CD4-positive, alpha-beta T cell (primary cell): Measurements from ENCODE around the gene CDK5R1. TPM values are rescaled to one million over a fixed set of nuclear protein-coding genes. Genes with fewer than 3 reads are reported as not detected.
A peak's percentile ranks its signal among the peaks of the same experiment; 100 is the strongest.

Source experiments
- ATAC-seq: fragments of 200-7000 bp; cut with Tn5 transposase; one replicate; pipeline ENCODE4 v1.10.0; 2022; ENCODE audit warnings: mild to moderate bottlenecking; ENCODE audit not compliant: poor library complexity
- CTCF ChIA-PET: fragments of 350-600 bp; sonication (Branson Sonifier 250); formaldehyde crosslinking; loops from one replicate; lab custom pipeline; 2021; ENCODE audit warnings: antibody characterized with exemption, inconsistent platforms; lab: Charles Lee
- POLR2A ChIA-PET: fragments of 350-600 bp; sonication (Branson Sonifier 250); formaldehyde crosslinking; loops from one replicate; lab custom pipeline; 2021; ENCODE audit warnings: antibody characterized with exemption, inconsistent platforms; lab: Charles Lee
- DNase-seq, 14 experiments: peaks; one replicate each; pipeline ENCODE4 v3.0.0-alpha.2; 2013 to 2020; ENCODE audit warnings: mixed read lengths in 2 of 14
- H3K27ac ChIP-seq, 2 donors: one replicate each; pipeline versions ENCODE4 v1.5.1 to v1.7.0; 2013; ENCODE audit warnings: low read length in 2 of 2, low read depth in 1 of 2, mild to moderate bottlenecking in 1 of 2
- H3K27me3 ChIP-seq, 2 experiments: 1 replicate in 1 of 2; 2 replicates in 1 of 2; pipeline versions ENCODE4 v1.6.1 to v1.7.0; 2013; ENCODE audit warnings: low read length in 2 of 2, control low read depth in 1 of 2, mild to moderate bottlenecking in 1 of 2, moderate library complexity in 1 of 2; ENCODE audit not compliant: insufficient read depth in 2 of 2, control insufficient read depth in 1 of 2
- H3K36me3 ChIP-seq: one replicate; pipeline ENCODE4 v1.6.1; 2013; ENCODE audit warnings: low read length, control low read depth; ENCODE audit not compliant: insufficient read depth
- H3K4me1 ChIP-seq: one replicate; pipeline ENCODE4 v1.6.1; 2013; ENCODE audit warnings: low read length, control low read depth; ENCODE audit not compliant: insufficient read depth
- H3K4me3 ChIP-seq: one replicate; pipeline ENCODE4 v1.5.1; 2013; ENCODE audit warnings: mild to moderate bottlenecking, low read length, moderate library complexity
- H3K9me3 ChIP-seq, 2 experiments: 1 replicate in 1 of 2; 2 replicates in 1 of 2; pipeline versions ENCODE4 v1.6.1 to v1.7.0; 2013; ENCODE audit warnings: low read length in 2 of 2, mild to moderate bottlenecking in 2 of 2, control low read depth in 1 of 2, moderate library complexity in 1 of 2; ENCODE audit not compliant: control insufficient read depth in 1 of 2, insufficient read depth in 1 of 2
- H3K27ac Mint-ChIP-seq: one replicate; pipeline ENCODE4 v1.8.0; 2020; ENCODE audit warnings: mixed read lengths
- H3K27me3 Mint-ChIP-seq: one replicate; pipeline ENCODE4 v1.8.0; 2021; ENCODE audit warnings: mixed read lengths
- H3K36me3 Mint-ChIP-seq: one replicate; pipeline ENCODE4 v1.8.0; 2021; ENCODE audit warnings: low read depth, mixed read lengths
- H3K4me1 Mint-ChIP-seq: one replicate; pipeline ENCODE4 v1.8.0; 2021; ENCODE audit warnings: low read depth, mixed read lengths
- H3K4me3 Mint-ChIP-seq: one replicate; pipeline ENCODE4 v1.8.0; 2020; ENCODE audit warnings: mild to moderate bottlenecking, mixed read lengths
- H3K9me3 Mint-ChIP-seq: one replicate; pipeline ENCODE4 v1.8.0; 2020; ENCODE audit warnings: mixed read lengths
- intact Hi-C, 2 experiments: fragments of 100-400 bp; cut with DNase I in 1 of 2; cut with micrococcal nuclease in 1 of 2; formaldehyde crosslinking; loops; one replicate each; pipeline versions ENCODE4 v1.15.1 to v1.9.0; 2023 to 2025; cut with DNase I, micrococcal nuclease
- total RNA-seq, 174 experiments: library from RNA in 2 of 174; stranded (reverse) in 2 of 174; gene quantifications; one replicate each; pipeline ENCODE4 v1.2.3 and lab custom pipeline; 2021 to 2026
- TF ChIP-seq, protein P1 (sequence below): fragments of 200-600 bp; IDR thresholded peaks from one replicate; pipeline ENCODE4 v1.8.0; 2022; ENCODE audit warnings: antibody characterized with exemption, mild to moderate bottlenecking

The CDK5R1 gene
- total RNA-seq, 2 experiments from 2014 or later = 21.7 to 22.5 TPM

DNA sequence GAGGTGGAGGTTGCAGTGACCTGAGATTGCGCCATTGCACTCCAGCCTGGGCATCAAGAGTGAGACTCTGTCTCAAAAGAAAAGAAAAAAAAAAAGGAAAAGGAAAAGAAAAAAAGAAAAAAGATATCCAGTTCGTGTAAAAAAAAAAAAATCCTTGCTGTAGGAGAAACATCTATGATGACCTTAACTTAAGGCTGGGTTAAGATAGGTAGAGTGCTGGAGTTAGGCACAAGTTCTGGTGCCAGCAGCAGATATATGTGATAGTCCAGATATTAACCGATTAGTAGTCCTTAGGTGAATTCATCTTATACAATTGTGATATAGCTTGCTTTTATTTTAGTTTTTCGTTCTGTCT is 25.3 kb upstream of the CDK5R1 start:
- H3K27me3 Mint-ChIP-seq = no peaks in the 10 kb centered on the region

DNA sequence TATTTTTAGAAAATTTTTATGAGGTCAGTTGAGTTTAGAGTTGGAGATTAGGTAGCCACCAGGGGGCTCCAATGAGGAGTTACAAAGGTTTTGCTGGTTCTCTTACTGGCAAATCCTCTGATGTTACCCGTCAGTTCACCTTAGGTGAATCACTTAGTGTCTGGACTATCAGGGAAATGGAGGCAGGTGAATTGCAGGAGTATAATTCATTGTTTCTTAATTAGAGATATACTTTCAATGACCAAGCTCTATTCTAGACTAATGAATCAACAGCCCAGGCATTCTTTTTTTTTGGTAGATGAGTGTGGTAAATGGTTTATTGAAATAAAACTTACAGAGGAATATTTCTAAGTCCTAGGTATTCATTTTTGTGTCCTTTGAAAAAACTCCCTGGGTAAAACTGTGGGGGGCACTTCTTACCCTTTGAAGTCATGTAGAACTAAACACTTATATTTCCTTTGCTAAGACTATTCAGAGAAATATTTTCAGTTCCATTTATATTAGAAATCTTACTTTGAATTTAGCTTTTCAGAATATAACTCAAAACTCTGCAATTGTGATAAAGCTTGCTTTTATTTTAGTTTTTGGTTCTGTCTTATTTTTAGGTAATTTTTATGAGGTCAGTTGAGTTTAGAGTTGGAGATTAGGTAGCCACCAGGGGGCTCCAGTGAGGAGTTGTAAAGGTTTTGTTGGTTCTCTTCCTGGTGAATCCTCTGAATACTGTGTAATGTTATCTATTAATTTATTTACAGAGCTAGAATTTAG is 24.8 kb upstream of the CDK5R1 start:
- intact Hi-C loops = loop anchor here (1.0 to 2.0 kb wide), 5 partner anchors 21 to 415 kb away; partner anchors contain the start of gene MYO1D (in 1 of the 2)
- CTCF ChIA-PET = interaction anchor here (0.9 to 5.5 kb wide), 20 partner anchors 9 to 416 kb away, joined by 3 to 37 read pairs (median 6); partner anchors contain the start of genes CDK5R1, MYO1D and PSMD11

More for the DNA sequence above, 25.3 kb upstream of the CDK5R1 start:
- Histone ChIP-seq H3K4me3 (no peak overlapping the region), H3K27ac (no peak overlapping the region), H3K36me3 (peaks cover 69% of the 10 kb centered on the region), H3K9me3 (no peaks in the 10 kb centered on the region), H3K4me1 (no peaks in the 10 kb centered on the region), H3K27me3 (no peaks in the 10 kb centered on the region)
- no peaks in the 10 kb centered on the region for H3K9me3 Mint-ChIP-seq
- DNase-seq = no peak
- CTCF ChIA-PET = interaction anchor here (1.1 to 5.5 kb wide), 12 partner anchors 8 to 296 kb away, joined by 3 to 37 read pairs (median 8); partner anchors contain the start of genes CDK5R1 and PSMD11
- H3K36me3 Mint-ChIP-seq = peaks cover 88% of the 10 kb centered on the region
- peak; percentile 24 for ATAC-seq
- intact Hi-C loops = loop anchor here (1.0 to 2.0 kb wide), 3 partner anchors 198 to 416 kb away; partner anchors contain the start of gene MYO1D (in 1 of the 2)
- peaks cover 40% of the 10 kb centered on the region for H3K4me1 Mint-ChIP-seq
- POLR2A ChIA-PET = interaction anchor here (1.2 to 1.3 kb wide), 2 partner anchors 17 to 25 kb away, joined by 4 read pairs; partner anchors contain the start of genes CDK5R1 and PSMD11
- H3K27ac Mint-ChIP-seq = peak overlapping the region; percentile 34
- TF ChIP-seq, protein P1, sequence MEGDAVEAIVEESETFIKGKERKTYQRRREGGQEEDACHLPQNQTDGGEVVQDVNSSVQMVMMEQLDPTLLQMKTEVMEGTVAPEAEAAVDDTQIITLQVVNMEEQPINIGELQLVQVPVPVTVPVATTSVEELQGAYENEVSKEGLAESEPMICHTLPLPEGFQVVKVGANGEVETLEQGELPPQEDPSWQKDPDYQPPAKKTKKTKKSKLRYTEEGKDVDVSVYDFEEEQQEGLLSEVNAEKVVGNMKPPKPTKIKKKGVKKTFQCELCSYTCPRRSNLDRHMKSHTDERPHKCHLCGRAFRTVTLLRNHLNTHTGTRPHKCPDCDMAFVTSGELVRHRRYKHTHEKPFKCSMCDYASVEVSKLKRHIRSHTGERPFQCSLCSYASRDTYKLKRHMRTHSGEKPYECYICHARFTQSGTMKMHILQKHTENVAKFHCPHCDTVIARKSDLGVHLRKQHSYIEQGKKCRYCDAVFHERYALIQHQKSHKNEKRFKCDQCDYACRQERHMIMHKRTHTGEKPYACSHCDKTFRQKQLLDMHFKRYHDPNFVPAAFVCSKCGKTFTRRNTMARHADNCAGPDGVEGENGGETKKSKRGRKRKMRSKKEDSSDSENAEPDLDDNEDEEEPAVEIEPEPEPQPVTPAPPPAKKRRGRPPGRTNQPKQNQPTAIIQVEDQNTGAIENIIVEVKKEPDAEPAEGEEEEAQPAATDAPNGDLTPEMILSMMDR = no peak
- H3K4me3 Mint-ChIP-seq = no peak overlapping the region

DNA sequence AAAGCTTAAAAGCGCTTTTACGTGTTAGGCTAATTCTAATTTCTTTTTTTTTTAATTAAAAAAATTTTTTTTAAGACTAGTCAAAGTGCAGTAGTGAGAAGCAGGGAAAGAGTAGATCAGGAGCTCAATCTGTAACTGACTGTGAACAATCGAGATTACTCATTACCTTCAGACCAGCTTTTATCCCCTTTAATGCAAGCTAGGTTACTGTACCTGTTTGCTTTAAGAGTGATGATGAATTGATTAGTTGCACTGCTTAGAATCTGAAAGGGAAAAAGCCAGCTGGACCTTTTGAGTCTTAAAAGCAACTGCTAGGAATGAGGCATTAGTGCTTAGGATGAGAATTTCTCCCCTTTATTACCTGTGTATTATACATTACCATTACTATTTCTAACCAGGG is 23.5 kb upstream of the CDK5R1 start:
- Mint-ChIP-seq H3K27me3 (no peaks in the 10 kb centered on the region), H3K27ac (no peak overlapping the region), H3K4me1 (peaks cover 24% of the 10 kb centered on the region), H3K4me3 (no peak overlapping the region), H3K36me3 (peaks cover 89% of the 10 kb centered on the region), H3K9me3 (no peaks in the 10 kb centered on the region)
- DNase-seq (no peak), ATAC-seq (no peak)
- no peak overlapping the region for H3K4me3 ChIP-seq
- H3K27ac ChIP-seq = no peak overlapping the region
- intact Hi-C loops = loop anchor here in 1 of 2 experiments (2.0 kb wide), 1 partner anchor 19 kb away; no protein-coding TSS in a partner anchor
- H3K9me3 ChIP-seq = no peaks in the 10 kb centered on the region
- ChIA-PET CTCF (interaction anchor here (1.3 to 5.5 kb wide), 8 partner anchors 13 to 414 kb away, joined by 4 to 37 read pairs (median 12); partner anchors contain the start of genes MYO1D and PSMD11), POLR2A (no interaction called here)
- H3K4me1 ChIP-seq = no peaks in the 10 kb centered on the region
- no peaks in the 10 kb centered on the region for H3K27me3 ChIP-seq
- H3K36me3 ChIP-seq = peaks cover 66% of the 10 kb centered on the region
- TF ChIP-seq, protein P1 = no peak

More for the DNA sequence above, 24.8 kb upstream of the CDK5R1 start:
- Mint-ChIP-seq H3K36me3 (peaks cover 89% of the 10 kb centered on the region), H3K4me3 (no peak overlapping the region), H3K27me3 (no peaks in the 10 kb centered on the region), H3K9me3 (no peaks in the 10 kb centered on the region), H3K27ac (peak overlapping the region; percentile 34), H3K4me1 (peaks cover 36% of the 10 kb centered on the region)
- DNase-seq (peak; percentile 42 to 83 (median 60)), ATAC-seq (peak; percentile 89)
- no peaks in the 10 kb centered on the region for H3K4me1 ChIP-seq
- no peaks in the 10 kb centered on the region for H3K27me3 ChIP-seq
- TF ChIP-seq, protein P1 = peak; percentile 69
- H3K4me3 ChIP-seq = no peak overlapping the region
- POLR2A ChIA-PET = interaction anchor here (1.1 to 1.3 kb wide), 3 partner anchors 18 to 146 kb away, joined by 3 to 4 read pairs (median 4); partner anchors contain the start of genes CDK5R1 and PSMD11
- H3K36me3 ChIP-seq = peaks cover 68% of the 10 kb centered on the region
- H3K27ac ChIP-seq = no peak overlapping the region
- H3K9me3 ChIP-seq = no peaks in the 10 kb centered on the region
